GM20431 (cell line): ENCODE measurements around the gene PTPN21.

ENCODE experiments used
- in situ Hi-C: fragments of 300-500 bp; cut with MseI, MboI; formaldehyde crosslinking; loops from one replicate; pipeline ENCODE4 v1.15.0; 2020; ENCODE audit warnings: low sequenced_read_pairs; ENCODE audit not compliant: unreplicated experiment

PTPN21 gene

GRCh38 chr14:88516861-88517357 is 37.9 kb downstream of the PTPN21 start:
- in situ Hi-C loops: no loop called here

GRCh38 chr14:88515499-88516221 is 39.1 kb downstream of the PTPN21 start:
- in situ Hi-C loops: no loop called here

- in situ Hi-C loops: no loop called here
These were observed 47.6 kb downstream of the PTPN21 start for GRCh38 chr14:88507208-88507607.

- in situ Hi-C loops: no loop called here
These were observed 49.2 kb downstream of the PTPN21 start for GRCh38 chr14:88505621-88506020.

GRCh38 chr14:88504602-88505001 is 50.2 kb downstream of the PTPN21 start:
- in situ Hi-C loops: no loop called here

GRCh38 chr14:88503754-88504406 is 50.9 kb downstream of the PTPN21 start:
- in situ Hi-C loops: no loop called here

- in situ Hi-C loops: no loop called here
These were observed 52.1 kb downstream of the PTPN21 start for GRCh38 chr14:88502740-88503139.

GRCh38 chr14:88500611-88501010 is 54.2 kb downstream of the PTPN21 start:
- in situ Hi-C loops: no loop called here

GRCh38 chr14:88499225-88499624 is 55.6 kb downstream of the PTPN21 start:
- in situ Hi-C loops: no loop called here

- in situ Hi-C loops: no loop called here
These were observed 58.4 kb downstream of the PTPN21 start for GRCh38 chr14:88496414-88496813.

- in situ Hi-C loops: no loop called here
These were observed 61.2 kb downstream of the PTPN21 start for GRCh38 chr14:88493392-88494185.

GRCh38 chr14:88492272-88493089 is 62.3 kb downstream of the PTPN21 start:
- in situ Hi-C loops: no loop called here

GRCh38 chr14:88490168-88490567 is 64.6 kb downstream of the PTPN21 start:
- in situ Hi-C loops: no loop called here

- in situ Hi-C loops: no loop called here
These were observed 65.9 kb downstream of the PTPN21 start for GRCh38 chr14:88488897-88489296.

- in situ Hi-C loops: no loop called here
These were observed 66.7 kb downstream of the PTPN21 start for GRCh38 chr14:88488081-88488480.

GRCh38 chr14:88482524-88482923 is 72.3 kb downstream of the PTPN21 start:
- in situ Hi-C loops: no loop called here

- in situ Hi-C loops: no loop called here
These were observed 73.0 kb downstream of the PTPN21 start for GRCh38 chr14:88481794-88482193.

- in situ Hi-C loops: no loop called here
These were observed 73.7 kb downstream of the PTPN21 start for GRCh38 chr14:88481059-88481458.

- in situ Hi-C loops: no loop called here
These were observed 75.2 kb downstream of the PTPN21 start for GRCh38 chr14:88479574-88479987.

- in situ Hi-C loops: no loop called here
These were observed 75.9 kb downstream of the PTPN21 start for GRCh38 chr14:88478931-88479330.
